Mesendoderm (in vitro differentiated cells): ENCODE measurements around the gene EMCN.

Experiments used
- DNase-seq: peaks from one replicate; pipeline ENCODE4 v3.0.0; 2013
- H2AK5ac ChIP-seq: 2 replicates; pipeline ENCODE4 v1.6.1; 2013; ENCODE audit warnings: low read length, inconsistent platforms
- H2BK120ac ChIP-seq: 2 replicates; pipeline ENCODE4 v1.6.1; 2013; ENCODE audit warnings: low read depth, mild to moderate bottlenecking, low read length, moderate library complexity, mixed read lengths
- H2BK15ac ChIP-seq: replicated peaks from 2 replicates; pipeline ENCODE4 v1.6.1; 2013; ENCODE audit warnings: low read depth, mild to moderate bottlenecking, moderate library complexity
- H2BK5ac ChIP-seq: 2 replicates; pipeline ENCODE4 v1.6.1; 2013; ENCODE audit warnings: low read length, inconsistent platforms
- H3K18ac ChIP-seq: 2 replicates; pipeline ENCODE4 v1.6.1; 2013; ENCODE audit warnings: mild to moderate bottlenecking, low read length, mixed read lengths
- H3K23ac ChIP-seq: one replicate; pipeline ENCODE4 v1.6.1; 2013; ENCODE audit warnings: low read length
- H3K27ac ChIP-seq: 2 replicates; pipeline ENCODE4 v1.5.1; 2013; ENCODE audit warnings: low read depth, mild to moderate bottlenecking, inconsistent platforms, low read length, moderate library complexity
- H3K27me3 ChIP-seq: 2 replicates; pipeline ENCODE4 v1.6.1; 2013; ENCODE audit warnings: low read length, control low read depth, mild to moderate bottlenecking, inconsistent platforms; ENCODE audit not compliant: insufficient read depth, poor library complexity
- H3K36me3 ChIP-seq: 2 replicates; pipeline ENCODE4 v1.6.1; 2013; ENCODE audit warnings: low read length, inconsistent platforms; ENCODE audit not compliant: control insufficient read depth, insufficient read depth
- H3K4ac ChIP-seq: one replicate; pipeline ENCODE4 v1.6.1; 2013; ENCODE audit warnings: low read depth, mild to moderate bottlenecking, low read length, moderate library complexity
- H3K4me1 ChIP-seq: 2 replicates; pipeline ENCODE4 v1.6.1; 2013; ENCODE audit warnings: low read depth, low read length, inconsistent platforms; ENCODE audit not compliant: control insufficient read depth
- H3K4me2 ChIP-seq: 2 replicates; pipeline ENCODE4 v1.6.1; 2013; ENCODE audit warnings: low read length
- H3K4me3 ChIP-seq: 2 replicates; pipeline ENCODE4 v1.5.1; 2013; ENCODE audit warnings: mild to moderate bottlenecking, low read length
- H3K56ac ChIP-seq: one replicate; pipeline ENCODE4 v1.6.1; 2013; ENCODE audit warnings: low read length
- H3K79me1 ChIP-seq: 2 replicates; pipeline ENCODE4 v1.6.1; 2013; ENCODE audit warnings: low read length, inconsistent platforms
- H3K79me2 ChIP-seq: 2 replicates; pipeline ENCODE4 v1.6.1; 2013; ENCODE audit warnings: mild to moderate bottlenecking, low read length; ENCODE audit not compliant: control insufficient read depth, insufficient read depth
- H3K9ac ChIP-seq: 2 replicates; pipeline ENCODE4 v1.6.1; 2013; ENCODE audit warnings: low read length, inconsistent platforms
- H4K5ac ChIP-seq: one replicate; pipeline ENCODE4 v1.6.1; 2013; ENCODE audit warnings: low read length
- H4K8ac ChIP-seq: one replicate; pipeline ENCODE4 v1.6.1; 2013; ENCODE audit warnings: low read depth, mild to moderate bottlenecking, control low read depth, low read length, moderate library complexity
- WGBS: extraction: QIAGEN DNeasy Blood & Tissue Kit; methylation state at CpG from one replicate; pipeline ENCODE4 v1.1.7; 2013; ENCODE audit warnings: low lambda C conversion rate, missing lambda C conversion rate; ENCODE audit not compliant: insufficient coverage; ENCODE audit errors: extremely low coverage; 5-methylcytosine and 5-hydroxymethylcytosine counted together

EMCN gene

GRCh38 chr4:100492129-100492528, 25.7 kb downstream of the EMCN start:
- Histone ChIP-seq H3K4me2 (no peak overlapping the region), H4K8ac (no peak overlapping the region), H3K4me1 (no peaks in the 10 kb centered on the region), H3K79me1 (no peaks in the 10 kb centered on the region), H3K27ac (no peak overlapping the region), H2AK5ac (no peak overlapping the region), H2BK120ac (no peak overlapping the region), H2BK5ac (no peak overlapping the region), H2BK15ac (no peak overlapping the region), H4K5ac (no peak overlapping the region), H3K9ac (no peak overlapping the region), H3K18ac (no peak overlapping the region), H3K79me2 (no peaks in the 10 kb centered on the region), H3K4me3 (no peak overlapping the region), H3K4ac (no peak overlapping the region), H3K36me3 (no peaks in the 10 kb centered on the region), H3K27me3 (no peaks in the 10 kb centered on the region), H3K56ac (no peak overlapping the region), H3K23ac (no peak overlapping the region)
- DNase-seq, result no peak

GRCh38 chr4:100489305-100489704, 28.5 kb downstream of the EMCN start:
- no peak overlapping the region for H3K4ac ChIP-seq
- H3K27me3 ChIP-seq, result no peaks in the 10 kb centered on the region
- no peak overlapping the region for H2AK5ac ChIP-seq
- no peak overlapping the region for H2BK5ac ChIP-seq
- no peak overlapping the region for H4K5ac ChIP-seq
- H3K4me3 ChIP-seq, result no peak overlapping the region
- no peaks in the 10 kb centered on the region for H3K4me1 ChIP-seq
- H3K9ac ChIP-seq, result no peak overlapping the region
- no peaks in the 10 kb centered on the region for H3K79me1 ChIP-seq
- H2BK15ac ChIP-seq, result no peak overlapping the region
- no peak overlapping the region for H3K23ac ChIP-seq
- H2BK120ac ChIP-seq, result no peak overlapping the region
- H3K56ac ChIP-seq, result no peak overlapping the region
- H3K4me2 ChIP-seq, result no peak overlapping the region
- no peak overlapping the region for H4K8ac ChIP-seq
- no peak overlapping the region for H3K27ac ChIP-seq
- no peaks in the 10 kb centered on the region for H3K79me2 ChIP-seq
- no peak for DNase-seq
- H3K36me3 ChIP-seq, result no peaks in the 10 kb centered on the region
- no peak overlapping the region for H3K18ac ChIP-seq

- Histone ChIP-seq H3K27me3 (no peaks in the 10 kb centered on the region), H3K9ac (no peak overlapping the region), H3K23ac (no peak overlapping the region), H3K4me1 (no peaks in the 10 kb centered on the region), H2BK5ac (no peak overlapping the region), H2BK15ac (no peak overlapping the region), H3K27ac (no peak overlapping the region), H3K36me3 (no peaks in the 10 kb centered on the region), H2AK5ac (no peak overlapping the region), H3K4me3 (no peak overlapping the region), H3K79me1 (no peaks in the 10 kb centered on the region), H3K18ac (no peak overlapping the region), H4K8ac (no peak overlapping the region), H4K5ac (no peak overlapping the region), H3K4ac (no peak overlapping the region), H3K79me2 (no peaks in the 10 kb centered on the region), H3K56ac (no peak overlapping the region), H2BK120ac (no peak overlapping the region), H3K4me2 (no peak overlapping the region)
- DNase-seq, result no peak
- WGBS, result no CpG with 5 or more reads among the region's 3 CpGs
Measured at GRCh38 chr4:100486496-100486895, 31.3 kb downstream of the EMCN start.

GRCh38 chr4:100483796-100484195, 34.0 kb downstream of the EMCN start:
- Histone ChIP-seq H4K5ac (no peak overlapping the region), H3K79me2 (no peaks in the 10 kb centered on the region), H2AK5ac (no peak overlapping the region), H3K4me1 (no peaks in the 10 kb centered on the region), H3K4me3 (no peak overlapping the region), H3K18ac (no peak overlapping the region), H4K8ac (no peak overlapping the region), H3K27ac (no peak overlapping the region), H3K23ac (no peak overlapping the region), H3K56ac (no peak overlapping the region), H3K36me3 (no peaks in the 10 kb centered on the region), H3K27me3 (no peaks in the 10 kb centered on the region), H3K9ac (no peak overlapping the region), H3K4me2 (no peak overlapping the region), H3K79me1 (no peaks in the 10 kb centered on the region), H2BK120ac (no peak overlapping the region), H2BK5ac (no peak overlapping the region), H2BK15ac (no peak overlapping the region), H3K4ac (no peak overlapping the region)
- no CpG with 5 or more reads among the region's 2 CpGs for WGBS
- DNase-seq, result no peak

GRCh38 chr4:100479971-100480370, 37.9 kb downstream of the EMCN start:
- Histone ChIP-seq H2AK5ac (no peak overlapping the region), H3K4me2 (no peak overlapping the region), H2BK120ac (no peak overlapping the region), H3K4me3 (no peak overlapping the region), H3K9ac (no peak overlapping the region), H3K4me1 (no peaks in the 10 kb centered on the region), H3K23ac (no peak overlapping the region), H3K36me3 (no peaks in the 10 kb centered on the region), H3K27me3 (no peaks in the 10 kb centered on the region), H3K27ac (no peak overlapping the region), H2BK15ac (no peak overlapping the region), H2BK5ac (no peak overlapping the region), H3K56ac (no peak overlapping the region), H3K79me1 (no peaks in the 10 kb centered on the region), H4K8ac (no peak overlapping the region), H4K5ac (no peak overlapping the region), H3K18ac (no peak overlapping the region), H3K79me2 (no peaks in the 10 kb centered on the region), H3K4ac (no peak overlapping the region)
- no peak for DNase-seq
- WGBS, result no CpG with 5 or more reads among the region's 1 CpG

GRCh38 chr4:100469555-100469954, 48.3 kb downstream of the EMCN start:
- Histone ChIP-seq H2AK5ac (no peak overlapping the region), H3K9ac (no peak overlapping the region), H2BK120ac (no peak overlapping the region), H3K27ac (no peak overlapping the region), H4K8ac (no peak overlapping the region), H3K56ac (no peak overlapping the region), H3K4ac (no peak overlapping the region), H3K18ac (no peak overlapping the region), H3K4me1 (no peaks in the 10 kb centered on the region), H2BK5ac (no peak overlapping the region), H4K5ac (no peak overlapping the region), H3K36me3 (no peaks in the 10 kb centered on the region), H3K4me2 (no peak overlapping the region), H3K79me2 (no peaks in the 10 kb centered on the region), H3K27me3 (no peaks in the 10 kb centered on the region), H3K4me3 (no peak overlapping the region), H3K79me1 (no peaks in the 10 kb centered on the region), H3K23ac (no peak overlapping the region), H2BK15ac (no peak overlapping the region)
- 100% methylated on average over 1 of the region's 1 CpG for WGBS
- no peak for DNase-seq
